ENCODE data around the gene TMEM234. TPM values are rescaled to one million over a fixed set of nuclear protein-coding genes. Genes with fewer than 3 reads are reported as not detected.
"Not testable (repeated sequence)": the region's sequence is repeated elsewhere in the genome, so short reads cannot be mapped to it uniquely, and the experiment has no call there.

TMEM234 gene
- polyA plus RNA-seq: 7.2 TPM

- H3K4me1 Mint-ChIP-seq: peaks cover 12 to 25% (median 22%) of the 10 kb centered on the region in 3 donors
- H3K9me3 Mint-ChIP-seq: no peaks in the 10 kb centered on the region
- H3K36me3 Mint-ChIP-seq: peaks cover 2% of the 10 kb centered on the region
- peak within 1 kb of the TSS; percentile 93 to 100 (median 98) for H3K4me3 Mint-ChIP-seq
- no peaks in the 10 kb centered on the region for H3K27me3 Mint-ChIP-seq
- peak within 1 kb of the TSS; percentile 94 to 99 (median 95) for H3K27ac Mint-ChIP-seq
Measured at GRCh38 chr1:32221980-32222755, at the start of gene TMEM234, which contains the start of gene EIF3I. Gene TMEM234, minus strand, starts transcription at chr1:32222353. Its CDS starts 31 bp downstream, at chr1:32222322. Gene EIF3I, plus strand, starts transcription at chr1:32222407. Its CDS starts 35 bp downstream, at chr1:32222442.

GRCh38 chr1:32269744-32270143, 47.6 kb upstream of the TMEM234 start:
- Mint-ChIP-seq H3K36me3 (no peaks in the 10 kb centered on the region), H3K4me1 (peaks cover 18 to 30% (median 30%) of the 10 kb centered on the region in 3 donors), H3K27me3 (peaks cover 4% of the 10 kb centered on the region), H3K27ac (peak overlapping the region in 1 of 3 donors; percentile 31), H3K9me3 (no peaks in the 10 kb centered on the region), H3K4me3 (no peak overlapping the region)

GRCh38 chr1:32266921-32267591, 44.9 kb upstream of the TMEM234 start:
- no peaks in the 10 kb centered on the region for H3K9me3 Mint-ChIP-seq
- no peaks in the 10 kb centered on the region for H3K36me3 Mint-ChIP-seq
- H3K27ac Mint-ChIP-seq: peak overlapping the region in 1 of 3 donors; percentile 69
- peak overlapping the region in 3 of 4 donors; percentile 31 to 84 (median 50) for H3K4me3 Mint-ChIP-seq
- peaks cover 19 to 28% (median 22%) of the 10 kb centered on the region in 3 donors for H3K4me1 Mint-ChIP-seq
- H3K27me3 Mint-ChIP-seq: peaks cover 2% of the 10 kb centered on the region

- peaks cover 2% of the 10 kb centered on the region for H3K27me3 Mint-ChIP-seq
- peak overlapping the region in 2 of 4 donors; percentile 67 to 75 for H3K4me3 Mint-ChIP-seq
- H3K4me1 Mint-ChIP-seq: peaks cover 19 to 20% (median 19%) of the 10 kb centered on the region in 3 donors
- H3K27ac Mint-ChIP-seq: no peak overlapping the region
- no peaks in the 10 kb centered on the region for H3K36me3 Mint-ChIP-seq
- H3K9me3 Mint-ChIP-seq: no peaks in the 10 kb centered on the region
Measured at GRCh38 chr1:32265846-32266245, 43.7 kb upstream of the TMEM234 start.

GRCh38 chr1:32263744-32264143, 41.6 kb upstream of the TMEM234 start:
- no peaks in the 10 kb centered on the region for H3K9me3 Mint-ChIP-seq
- peaks cover 22 to 27% (median 24%) of the 10 kb centered on the region in 3 donors for H3K4me1 Mint-ChIP-seq
- H3K27ac Mint-ChIP-seq: peak overlapping the region; percentile 9 to 46 (median 21)
- H3K27me3 Mint-ChIP-seq: peaks cover 2% of the 10 kb centered on the region
- peak overlapping the region in 2 of 4 donors; percentile 80 to 82 for H3K4me3 Mint-ChIP-seq
- no peaks in the 10 kb centered on the region for H3K36me3 Mint-ChIP-seq

- H3K27me3 Mint-ChIP-seq, H3K36me3 Mint-ChIP-seq, H3K4me3 Mint-ChIP-seq, H3K9me3 Mint-ChIP-seq: not testable (repeated sequence)
- peaks cover 22 to 27% (median 24%) of the 10 kb centered on the region in 3 donors for H3K4me1 Mint-ChIP-seq
- peak overlapping the region in 1 of 3 donors; percentile 50 for H3K27ac Mint-ChIP-seq
Measured at GRCh38 chr1:32263236-32263593, 41.1 kb upstream of the TMEM234 start.

- no peaks in the 10 kb centered on the region for H3K36me3 Mint-ChIP-seq
- H3K27me3 Mint-ChIP-seq: no peaks in the 10 kb centered on the region
- H3K4me1 Mint-ChIP-seq: peaks cover 35 to 42% (median 37%) of the 10 kb centered on the region in 3 donors
- peak overlapping the region in 1 of 3 donors; percentile 30 for H3K27ac Mint-ChIP-seq
- H3K4me3 Mint-ChIP-seq: no peak overlapping the region
- no peaks in the 10 kb centered on the region for H3K9me3 Mint-ChIP-seq
Measured at GRCh38 chr1:32257227-32257508, 35.0 kb upstream of the TMEM234 start.

- no peaks in the 10 kb centered on the region for H3K9me3 Mint-ChIP-seq
- peak overlapping the region; percentile 24 to 86 (median 37) for H3K27ac Mint-ChIP-seq
- peaks cover under 1% of the 10 kb centered on the region for H3K27me3 Mint-ChIP-seq
- peaks cover 40 to 47% (median 42%) of the 10 kb centered on the region in 3 donors for H3K4me1 Mint-ChIP-seq
- peak overlapping the region; percentile 39 to 90 (median 62) for H3K4me3 Mint-ChIP-seq
- no peaks in the 10 kb centered on the region for H3K36me3 Mint-ChIP-seq
Measured at GRCh38 chr1:32256473-32257226, 34.5 kb upstream of the TMEM234 start.

GRCh38 chr1:32255072-32256071, 33.2 kb upstream of the TMEM234 start:
- Mint-ChIP-seq H3K4me1 (peaks cover 47 to 56% (median 52%) of the 10 kb centered on the region in 3 donors), H3K9me3 (no peaks in the 10 kb centered on the region), H3K27ac (peak overlapping the region; percentile 90 to 96 (median 91)), H3K36me3 (no peaks in the 10 kb centered on the region), H3K27me3 (peaks cover 2% of the 10 kb centered on the region), H3K4me3 (peak overlapping the region; percentile 41 to 78 (median 62))

- Mint-ChIP-seq H3K27me3 (peaks cover 2% of the 10 kb centered on the region), H3K4me3 (peak within 1 kb of the TSS; percentile 74 to 95 (median 79)), H3K27ac (peak within 1 kb of the TSS; percentile 96 to 99 (median 99)), H3K4me1 (peaks cover 62 to 76% (median 70%) of the 10 kb centered on the region in 3 donors), H3K9me3 (no peaks in the 10 kb centered on the region), H3K36me3 (no peaks in the 10 kb centered on the region)
Measured at GRCh38 chr1:32250893-32251716, 29.0 kb upstream of the TMEM234 start, which contains the start of gene LCK. Gene LCK, plus strand, starts transcription at chr1:32251265. Its CDS starts 23,065 bp downstream, at chr1:32274330.

- Mint-ChIP-seq H3K36me3 (no peaks in the 10 kb centered on the region), H3K27me3 (peaks cover 2% of the 10 kb centered on the region), H3K27ac (peak overlapping the region; percentile 96 to 99 (median 99)), H3K9me3 (no peaks in the 10 kb centered on the region), H3K4me3 (peak overlapping the region; percentile 68 to 90 (median 76)), H3K4me1 (peaks cover 53 to 69% (median 64%) of the 10 kb centered on the region in 3 donors)
Measured at GRCh38 chr1:32249831-32250525, 27.8 kb upstream of the TMEM234 start.

- Mint-ChIP-seq H3K36me3 (no peaks in the 10 kb centered on the region), H3K27ac (peak overlapping the region; percentile 91 to 97 (median 95)), H3K4me3 (peak overlapping the region; percentile 41 to 86 (median 84)), H3K9me3 (no peaks in the 10 kb centered on the region), H3K4me1 (peaks cover 48 to 57% (median 56%) of the 10 kb centered on the region in 3 donors), H3K27me3 (peaks cover 2% of the 10 kb centered on the region)
Measured at GRCh38 chr1:32247983-32248889, 26.1 kb upstream of the TMEM234 start.

Data from IgD-negative memory B cell (primary cell).